ENCODE results near the gene ZNF8.
A peak's percentile ranks its signal among the peaks of the same experiment; 100 is the strongest.

ZNF8 gene

DNA sequence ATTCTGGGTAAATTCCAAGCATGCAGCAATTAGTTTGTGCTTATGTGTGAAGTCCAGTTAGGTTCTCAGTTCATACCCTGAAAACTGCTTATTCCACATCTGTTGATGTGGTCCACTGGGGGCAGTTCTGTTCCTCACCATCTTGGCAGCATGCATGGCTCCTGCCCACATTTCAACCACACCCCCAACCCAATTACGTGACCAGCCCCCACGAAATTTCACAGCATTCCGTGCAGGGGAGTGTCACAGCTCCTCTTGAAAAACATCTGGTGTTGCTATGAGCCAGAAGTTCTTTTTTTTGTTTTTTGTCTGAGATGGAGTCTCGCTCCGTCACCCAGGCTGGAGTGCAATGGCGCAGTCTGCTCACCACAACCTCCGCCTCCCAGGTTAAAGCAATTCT, 17.3 kb downstream of the ZNF8 start:
- no peaks in the 10 kb centered on the region for H3K27me3 ChIP-seq
- TF ChIP-seq, protein P1, sequence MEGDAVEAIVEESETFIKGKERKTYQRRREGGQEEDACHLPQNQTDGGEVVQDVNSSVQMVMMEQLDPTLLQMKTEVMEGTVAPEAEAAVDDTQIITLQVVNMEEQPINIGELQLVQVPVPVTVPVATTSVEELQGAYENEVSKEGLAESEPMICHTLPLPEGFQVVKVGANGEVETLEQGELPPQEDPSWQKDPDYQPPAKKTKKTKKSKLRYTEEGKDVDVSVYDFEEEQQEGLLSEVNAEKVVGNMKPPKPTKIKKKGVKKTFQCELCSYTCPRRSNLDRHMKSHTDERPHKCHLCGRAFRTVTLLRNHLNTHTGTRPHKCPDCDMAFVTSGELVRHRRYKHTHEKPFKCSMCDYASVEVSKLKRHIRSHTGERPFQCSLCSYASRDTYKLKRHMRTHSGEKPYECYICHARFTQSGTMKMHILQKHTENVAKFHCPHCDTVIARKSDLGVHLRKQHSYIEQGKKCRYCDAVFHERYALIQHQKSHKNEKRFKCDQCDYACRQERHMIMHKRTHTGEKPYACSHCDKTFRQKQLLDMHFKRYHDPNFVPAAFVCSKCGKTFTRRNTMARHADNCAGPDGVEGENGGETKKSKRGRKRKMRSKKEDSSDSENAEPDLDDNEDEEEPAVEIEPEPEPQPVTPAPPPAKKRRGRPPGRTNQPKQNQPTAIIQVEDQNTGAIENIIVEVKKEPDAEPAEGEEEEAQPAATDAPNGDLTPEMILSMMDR (IDR thresholded peaks at IDR 0.05): no peak
- H3K4me3 ChIP-seq (ENCODE audit: low read depth in 1 of 2, low read length in 1 of 2): no peak overlapping the region
- no peaks in the 10 kb centered on the region for H3K4me1 ChIP-seq (ENCODE audit: control insufficient read depth in 1 of 2, insufficient read depth in 1 of 2, low read depth in 1 of 2, low read length in 1 of 2)
- peaks cover 44% of the 10 kb centered on the region for H3K9me3 ChIP-seq
- H3K36me3 ChIP-seq: peaks cover 12% of the 10 kb centered on the region
- no peak overlapping the region for H3K27ac ChIP-seq

DNA sequence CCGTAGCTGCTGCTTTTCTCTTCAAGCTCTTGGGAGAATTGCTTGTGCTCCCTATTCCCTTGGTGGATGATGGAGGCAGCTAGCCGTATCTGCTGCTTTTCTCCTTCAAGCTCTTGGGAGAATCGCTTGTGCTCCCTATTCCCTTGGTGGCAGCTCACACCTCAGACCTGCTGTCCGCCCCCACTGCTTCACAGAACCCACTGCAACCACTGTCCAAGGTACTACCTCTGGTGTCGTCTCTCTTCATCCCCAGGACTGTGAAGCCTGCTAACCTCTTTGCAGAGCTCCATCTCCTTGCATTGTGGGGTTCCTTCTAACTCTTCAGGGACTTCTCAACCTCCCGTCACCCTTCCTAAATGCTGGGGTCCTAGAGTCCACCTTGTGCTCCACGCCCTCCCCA, 21.9 kb downstream of the ZNF8 start:
- Histone ChIP-seq H3K9me3 (peaks cover 10% of the 10 kb centered on the region), H3K27ac (no peak overlapping the region)
- TF ChIP-seq, protein P1 (IDR thresholded peaks at IDR 0.05): no peak

DNA sequence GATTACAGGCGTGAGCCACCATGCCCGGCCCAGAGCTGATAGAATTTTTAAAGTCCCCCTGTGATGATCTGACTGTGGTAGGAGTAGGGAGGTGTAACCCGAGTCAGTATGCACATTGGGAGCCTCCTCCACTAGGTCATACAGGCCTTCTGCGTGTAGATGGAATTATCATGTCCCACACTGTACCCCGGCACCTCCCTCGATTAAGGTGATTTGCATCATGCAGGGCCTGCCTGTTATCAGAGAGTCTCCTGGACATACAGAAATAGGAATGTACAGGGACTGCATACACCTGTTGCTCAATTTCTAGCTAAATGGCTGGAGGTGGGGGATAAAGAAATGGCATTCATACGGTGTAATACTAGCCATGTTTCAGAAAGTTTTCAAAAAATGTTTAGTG, 25.5 kb downstream of the ZNF8 start:
- Histone ChIP-seq H3K4me3 (ENCODE audit: low read depth in 1 of 2, low read length in 1 of 2) (peak overlapping the region in 1 of 2 experiments; percentile 85), H3K36me3 (peaks cover 13% of the 10 kb centered on the region), H3K9me3 (no peaks in the 10 kb centered on the region), H3K4me1 (ENCODE audit: control insufficient read depth in 1 of 2, insufficient read depth in 1 of 2, low read depth in 1 of 2, low read length in 1 of 2) (peaks cover 15 to 16% of the 10 kb centered on the region in 2 experiments), H3K27me3 (no peaks in the 10 kb centered on the region), H3K27ac (peak overlapping the region; percentile 89)
- TF ChIP-seq, protein P1 (IDR thresholded peaks at IDR 0.05): no peak

More for the DNA sequence above, 21.9 kb downstream of the ZNF8 start:
- no peak overlapping the region for H3K4me3 ChIP-seq (ENCODE audit: low read depth in 1 of 2, low read length in 1 of 2)
- peaks cover 8 to 10% of the 10 kb centered on the region in 2 experiments for H3K4me1 ChIP-seq (ENCODE audit: control insufficient read depth in 1 of 2, insufficient read depth in 1 of 2, low read depth in 1 of 2, low read length in 1 of 2)
- H3K27me3 ChIP-seq: no peaks in the 10 kb centered on the region
- H3K36me3 ChIP-seq: no peaks in the 10 kb centered on the region

DNA sequence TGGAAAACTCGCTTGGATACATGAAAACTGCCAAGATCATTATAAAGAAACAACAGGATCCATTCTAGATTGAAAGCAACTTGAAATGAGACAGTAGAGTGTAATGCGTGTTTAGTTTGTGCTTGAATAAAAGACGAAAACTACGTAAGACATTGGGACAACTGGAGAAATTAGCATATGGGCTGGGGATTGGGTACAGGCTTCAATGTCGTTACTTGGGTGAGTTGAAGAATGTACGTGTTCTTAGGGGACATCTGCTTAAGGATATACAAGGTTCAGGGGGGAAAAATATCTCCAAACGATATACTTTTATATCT, 26.0 kb downstream of the ZNF8 start:
- H3K9me3 ChIP-seq: no peaks in the 10 kb centered on the region
- H3K4me1 ChIP-seq (ENCODE audit: control insufficient read depth in 1 of 2, insufficient read depth in 1 of 2, low read depth in 1 of 2, low read length in 1 of 2): peaks cover 15 to 16% of the 10 kb centered on the region in 2 experiments
- H3K36me3 ChIP-seq: peaks cover 13% of the 10 kb centered on the region
- peak overlapping the region; percentile 89 for H3K27ac ChIP-seq
- no peaks in the 10 kb centered on the region for H3K27me3 ChIP-seq
- TF ChIP-seq, protein P1 (IDR thresholded peaks at IDR 0.05): no peak
- peak overlapping the region; percentile 70 to 85 for H3K4me3 ChIP-seq (ENCODE audit: low read depth in 1 of 2, low read length in 1 of 2)

DNA sequence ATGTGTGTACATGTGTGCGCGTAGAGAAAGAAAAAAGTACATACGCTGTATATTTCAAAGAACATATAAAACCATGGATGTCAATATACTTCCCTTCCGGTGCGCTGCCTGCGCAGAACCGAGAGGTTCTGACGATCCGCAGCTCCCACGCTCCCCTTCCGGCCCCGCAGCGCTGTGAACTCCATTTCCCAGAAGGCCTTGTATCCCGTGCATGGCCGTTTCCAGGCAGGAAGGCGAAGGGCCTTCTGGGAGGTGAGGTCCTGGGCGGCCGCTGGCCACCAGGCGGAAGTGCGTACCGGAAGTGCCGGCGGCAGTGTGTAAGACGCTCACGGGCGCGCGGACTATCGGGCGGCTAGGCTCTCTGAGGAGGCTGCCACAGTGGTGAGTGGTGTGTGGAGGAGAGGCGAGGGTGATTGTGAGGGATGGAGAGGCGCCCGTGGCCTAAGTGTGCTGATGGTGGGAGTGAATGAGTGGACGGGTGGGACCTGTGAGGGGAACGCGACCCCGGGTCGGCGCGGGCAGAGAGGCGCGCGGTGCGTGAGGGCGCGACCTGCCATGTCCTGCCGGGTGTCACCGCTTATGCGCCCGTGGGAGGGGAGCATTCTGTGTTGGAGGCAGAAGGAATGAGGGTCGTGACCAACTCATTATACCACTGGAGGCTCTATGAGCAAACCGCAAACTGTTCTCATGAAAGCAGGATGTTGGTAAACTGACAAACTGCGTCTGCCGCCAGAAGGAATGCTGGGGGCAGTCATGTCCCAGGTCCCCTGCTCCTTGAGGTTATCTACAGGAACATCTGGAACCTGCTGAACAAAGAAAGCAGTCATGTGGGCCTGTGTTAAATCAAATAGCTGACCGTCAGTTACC, 26.5 kb downstream of the ZNF8 start, which contains the start of gene ERVK3-1:
TSS of gene ERVK3-1 (plus strand) at position 313 of the 867 bp plus-strand sequence. CDS start 6,792 bp downstream, outside the sequence.
- TF ChIP-seq, protein P1 (IDR thresholded peaks at IDR 0.05): peak; percentile 71
- no peaks in the 10 kb centered on the region for H3K9me3 ChIP-seq
- H3K27me3 ChIP-seq: no peaks in the 10 kb centered on the region
- peak within 1 kb of the TSS; percentile 70 to 85 for H3K4me3 ChIP-seq (ENCODE audit: low read depth in 1 of 2, low read length in 1 of 2)
- H3K36me3 ChIP-seq: peaks cover 13% of the 10 kb centered on the region
- H3K27ac ChIP-seq: peak within 1 kb of the TSS; percentile 89
- H3K4me1 ChIP-seq (ENCODE audit: control insufficient read depth in 1 of 2, insufficient read depth in 1 of 2, low read depth in 1 of 2, low read length in 1 of 2): peaks cover 15 to 16% of the 10 kb centered on the region in 2 experiments

Measured in neutrophil (primary cell).